HG03139 (cell line): ENCODE results near the gene SLC12A9.
A peak's percentile ranks its signal among the peaks of the same experiment; 100 is the strongest.

Source experiments
- ATAC-seq: cut with Tn5 transposase; IDR thresholded peaks from one replicate; pipeline ENCODE4 v1.9.1; 2021; ENCODE audit not compliant: unreplicated experiment

SLC12A9 gene

GRCh38 chr7:100882201-100882600 lies 29.7 kb downstream of the SLC12A9 start:
- ATAC-seq, result no peak

GRCh38 chr7:100882785-100883526 lies 30.4 kb downstream of the SLC12A9 start:
- no peak for ATAC-seq

- ATAC-seq, result no peak
These were observed 32.4 kb downstream of the SLC12A9 start for GRCh38 chr7:100884736-100885439.

- no peak for ATAC-seq
These were observed 33.1 kb downstream of the SLC12A9 start for GRCh38 chr7:100885440-100886141.

- ATAC-seq, result no peak
These were observed 33.8 kb downstream of the SLC12A9 start for GRCh38 chr7:100886142-100886935.

GRCh38 chr7:100886936-100887515 lies 34.5 kb downstream of the SLC12A9 start:
- no peak for ATAC-seq

- peak; percentile 36 for ATAC-seq
These were observed 35.2 kb downstream of the SLC12A9 start for GRCh38 chr7:100887516-100888290.

- ATAC-seq, result no peak
These were observed 35.9 kb downstream of the SLC12A9 start for GRCh38 chr7:100888291-100888987.

GRCh38 chr7:100888988-100889750 lies 36.7 kb downstream of the SLC12A9 start, which contains the start of gene UFSP1:
UFSP1 (minus strand) TSS chr7:100889715; CDS start chr7:100889271, 444 bp downstream.
- no peak for ATAC-seq

- ATAC-seq, result no peak
These were observed 38.4 kb downstream of the SLC12A9 start for GRCh38 chr7:100890653-100891567.

GRCh38 chr7:100891568-100892247 lies 39.2 kb downstream of the SLC12A9 start:
- no peak for ATAC-seq

- no peak for ATAC-seq
These were observed 40.1 kb downstream of the SLC12A9 start for GRCh38 chr7:100892364-100893317.

GRCh38 chr7:100893318-100893895 lies 40.9 kb downstream of the SLC12A9 start:
- ATAC-seq, result no peak

- no peak for ATAC-seq
These were observed 41.6 kb downstream of the SLC12A9 start for GRCh38 chr7:100893910-100894721.
